ENCODE results near the gene TNS3. TPM values are rescaled to one million over a fixed set of nuclear protein-coding genes. Genes with fewer than 3 reads are reported as not detected.
"Not testable (repeated sequence)": the region's sequence is repeated elsewhere in the genome, so short reads cannot be mapped to it uniquely, and the experiment has no call there.

Gene TNS3
- total and polyA plus RNA-seq, 2 of the 13 experiments (the other 11 are each of a cell fraction or from before 2014, with no cell fraction given): 52.9 to 55.7 TPM

GRCh38 chr7:47262881-47263280, 319.0 kb downstream of the TNS3 start (continued):
- no peak for TF ChIP-seq ZNF143 (CRISPR knock-in tag; IDR thresholded peaks at IDR 0.05)
- TF ChIP-seq NCOA2 (CRISPR knock-in tag; IDR thresholded peaks at IDR 0.05): no peak
- no peak for TF ChIP-seq ARID5B (CRISPR knock-in tag; IDR thresholded peaks at IDR 0.05)
- no peak for TF ChIP-seq ZNF280D (CRISPR knock-in tag; IDR thresholded peaks at IDR 0.05)
- no peak for TF ChIP-seq CC2D1A (CRISPR knock-in tag; IDR thresholded peaks at IDR 0.05)
- no peak for TF ChIP-seq SIN3A (IDR thresholded peaks at IDR 0.05; ENCODE audit: borderline replicate concordance, low read depth, low read length)
- no peak for TF ChIP-seq ZNF766 (CRISPR knock-in tag; IDR thresholded peaks at IDR 0.05; ENCODE audit: borderline replicate concordance)
- no peak for TF ChIP-seq U2AF2 (IDR thresholded peaks at IDR 0.05; ENCODE audit: low read depth, low read length)
- TF ChIP-seq ZNF709 (CRISPR knock-in tag; IDR thresholded peaks at IDR 0.05): no peak

- H3K9me3 ChIP-seq (ENCODE audit: low read length); H2AFZ ChIP-seq (ENCODE audit: low read length); H3K27me3 ChIP-seq (ENCODE audit: control insufficient read depth in 1 of 2, insufficient read depth in 2 of 2, low read length in 2 of 2); ATAC-seq; DNase-seq (ENCODE audit: low spot score); H3K36me3 ChIP-seq (replicated peaks in 1 of 2; ENCODE audit: control insufficient read depth in 1 of 2, insufficient read depth in 2 of 2, low read length in 2 of 2); H3K27ac ChIP-seq (ENCODE audit: extremely low read length, insufficient read depth, low read length); H3K9ac ChIP-seq (ENCODE audit: insufficient read depth, low read depth, low read length); H3K4me3 ChIP-seq (replicated peaks in 1 of 3; ENCODE audit: insufficient read depth in 1 of 3, low read depth in 2 of 3, low read length in 3 of 3); BruUV-seq (replicated peaks); H3K79me2 ChIP-seq (ENCODE audit: insufficient read depth, low read length); FAIRE-seq; H4K20me1 ChIP-seq (ENCODE audit: insufficient read depth, low read length); POLR2A ChIA-PET; H3K4me2 ChIP-seq (ENCODE audit: low read depth, low read length); CTCF ChIA-PET (ENCODE audit: low intra/inter-chr PET ratio, low total read pairs): not testable (repeated sequence)
- in situ Hi-C loops (cut with HindIII; ENCODE audit: extremely low pct_ligation_motif_present, low pct_unique_long_range_greater_than_20kb): loop anchor here (25.0 kb wide), 1 partner anchor 850 kb away; no protein-coding TSS in a partner anchor
- peaks cover 13% of the 10 kb centered on the region for H3K4me1 ChIP-seq (ENCODE audit: insufficient read depth, low read length)
- WGBS (ENCODE audit: low lambda C conversion rate): 76% methylated on average over 11 of the region's 11 CpGs
- intact Hi-C loops (cut with micrococcal nuclease; ENCODE audit: unreplicated experiment): loop anchor here (10.0 kb wide), 3 partner anchors 123 to 683 kb away; partner anchors contain the start of gene PKD1L1
Observed at GRCh38 chr7:47262160-47262559, 319.8 kb downstream of the TNS3 start.

Measured in HepG2 (cell line).